IMR-90 (cell line): ENCODE data around the gene HECTD1. TPM values are rescaled to one million over a fixed set of nuclear protein-coding genes. Genes with fewer than 3 reads are reported as not detected.
"Not testable (repeated sequence)": the region's sequence is repeated elsewhere in the genome, so short reads cannot be mapped to it uniquely, and the experiment has no call there.

Experiments
- ATAC-seq: fragments of 200-7000 bp; cut with Tn5 transposase; 2 replicates; pipeline ENCODE4 v1.9.1; 2020; ENCODE audit warnings: low read depth, mild to moderate bottlenecking, moderate library complexity
- BruUV-seq: library from RNA; stranded (reverse); fragments of 400-500 nt; replicated peaks from 2 replicates; lab custom pipeline; 2021; lab: Mats Ljungman, UMichigan
- CTCF ChIA-PET: fragments of 300-600 bp; formaldehyde crosslinking; extraction: SDS; loops from one replicate; lab custom pipeline; 2021; ENCODE audit warnings: antibody characterized with exemption; lab: Yijun Ruan, JAX
- POLR2A ChIA-PET: fragments of 300-600 bp; sonication (Branson Sonifier 250); formaldehyde crosslinking; loops from one replicate; lab custom pipeline; 2022; ENCODE audit warnings: antibody characterized with exemption; ENCODE audit not compliant: unreplicated experiment; lab: Charles Lee
- DNase-seq: peaks from one replicate; pipeline ENCODE4 v3.0.0; 2013
- H2AFZ ChIP-seq: replicated peaks from 2 replicates; pipeline ENCODE3; 2013; ENCODE audit warnings: low read length, mild to moderate bottlenecking; ENCODE audit not compliant: poor library complexity
- H2AK5ac ChIP-seq: 2 replicates; pipeline ENCODE4 v1.6.1; 2013; ENCODE audit warnings: low read depth, low read length, inconsistent platforms
- H2AK9ac ChIP-seq: replicated peaks from 2 replicates; pipeline ENCODE3; 2013; ENCODE audit warnings: mild to moderate bottlenecking, low read depth, low read length, moderate library complexity; ENCODE audit not compliant: poor library complexity
- H2BK120ac ChIP-seq: 2 replicates; pipeline ENCODE4 v1.6.1; 2013; ENCODE audit warnings: low read depth, low read length, inconsistent platforms
- H2BK15ac ChIP-seq: 3 replicates; pipeline ENCODE4 v1.6.1; 2013; ENCODE audit warnings: low read depth, low read length, inconsistent platforms
- H2BK20ac ChIP-seq: 2 replicates; pipeline ENCODE4 v1.6.1; 2013; ENCODE audit warnings: low read depth, mild to moderate bottlenecking, inconsistent platforms, low read length, moderate library complexity
- H2BK5ac ChIP-seq: 2 replicates; pipeline ENCODE4 v1.6.1; 2013; ENCODE audit warnings: mild to moderate bottlenecking, low read depth, low read length, inconsistent platforms; ENCODE audit not compliant: poor library complexity, severe bottlenecking
- H3K14ac ChIP-seq: replicated peaks from 2 replicates; pipeline ENCODE4 v1.6.1; 2013; ENCODE audit warnings: low read depth, low read length, inconsistent platforms
- H3K18ac ChIP-seq: 2 replicates; pipeline ENCODE4 v1.6.1; 2013; ENCODE audit warnings: low read depth, low read length, control low read depth
- H3K23ac ChIP-seq: 2 replicates; pipeline ENCODE4 v1.6.1; 2013; ENCODE audit warnings: low read depth, low read length, inconsistent platforms
- H3K27ac ChIP-seq: 2 replicates; pipeline ENCODE4 v1.5.1; 2013; ENCODE audit warnings: mild to moderate bottlenecking, control low read depth, low read length; ENCODE audit not compliant: insufficient read depth
- H3K27me3 ChIP-seq: 2 replicates; pipeline ENCODE4 v1.6.1; 2013; ENCODE audit warnings: low read length; ENCODE audit not compliant: control insufficient read depth, insufficient read depth
- H3K36me3 ChIP-seq: 2 replicates; pipeline ENCODE4 v1.6.1; 2013; ENCODE audit warnings: low read length, mixed read lengths; ENCODE audit not compliant: control insufficient read depth, insufficient read depth
- H3K4ac ChIP-seq: 2 replicates; pipeline ENCODE4 v1.6.1; 2013; ENCODE audit warnings: low read depth, low read length, inconsistent platforms
- H3K4me1 ChIP-seq: 2 replicates; pipeline ENCODE4 v1.6.1; 2013; ENCODE audit warnings: low read length, mixed read lengths; ENCODE audit not compliant: control insufficient read depth, insufficient read depth
- H3K4me2 ChIP-seq: 2 replicates; pipeline ENCODE4 v1.6.1; 2013; ENCODE audit warnings: low read depth, mild to moderate bottlenecking, control low read depth, low read length, moderate library complexity
- H3K4me3 ChIP-seq: 2 replicates; pipeline ENCODE4 v1.5.1; 2013; ENCODE audit warnings: low read depth, mild to moderate bottlenecking, control low read depth, low read length, moderate library complexity; ENCODE audit not compliant: insufficient read depth
- H3K56ac ChIP-seq: 2 replicates; pipeline ENCODE4 v1.6.1; 2013; ENCODE audit warnings: low read length, inconsistent platforms; ENCODE audit not compliant: insufficient read depth; ENCODE audit errors: extremely low read depth
- H3K79me1 ChIP-seq, 2 experiments: 2 replicates each; pipeline ENCODE4 v1.6.1; 2013; ENCODE audit warnings: low read length in 2 of 2, inconsistent platforms in 1 of 2, low read depth in 1 of 2
- H3K9ac ChIP-seq: 2 replicates; pipeline ENCODE4 v1.6.1; 2013; ENCODE audit warnings: low read depth, low read length, control low read depth
- H3K9me1 ChIP-seq: 2 replicates; pipeline ENCODE4 v1.6.1; 2013; ENCODE audit warnings: low read length, inconsistent platforms; ENCODE audit not compliant: insufficient read depth
- H3K9me3 ChIP-seq: 2 replicates; pipeline ENCODE4 v1.6.1; 2013; ENCODE audit warnings: low read length; ENCODE audit not compliant: control insufficient read depth, insufficient read depth
- H4K20me1 ChIP-seq: 2 replicates; pipeline ENCODE4 v1.6.1; 2013; ENCODE audit warnings: low read length, inconsistent platforms; ENCODE audit not compliant: insufficient read depth
- H4K5ac ChIP-seq: 2 replicates; pipeline ENCODE4 v1.6.1; 2013; ENCODE audit warnings: mild to moderate bottlenecking, low read depth, low read length, control low read depth
- H4K8ac ChIP-seq, 2 experiments: 2 replicates each; pipeline ENCODE4 v1.6.1; 2013; ENCODE audit warnings: low read depth in 2 of 2, low read length in 2 of 2, control low read depth in 1 of 2, inconsistent platforms in 1 of 2
- H4K91ac ChIP-seq: 2 replicates; pipeline ENCODE4 v1.6.1; 2013; ENCODE audit warnings: low read depth, low read length, inconsistent platforms; ENCODE audit not compliant: insufficient read depth
- WGBS, 2 experiments: methylation state at CpG; one replicate each; pipeline versions ENCODE4 v1.1.5 to v1.1.7; 2013; ENCODE audit warnings: missing lambda C conversion rate in 2 of 2; ENCODE audit not compliant: insufficient read length in 1 of 2; ENCODE audit errors: extremely low coverage in 2 of 2; 5-methylcytosine and 5-hydroxymethylcytosine counted together
- dilution Hi-C: fragments of 300-500 bp; cut with HindIII; formaldehyde crosslinking; loops from one replicate; pipeline ENCODE4 v1.14.3; 2018; ENCODE audit warnings: low sequenced_read_pairs; ENCODE audit not compliant: unreplicated experiment
- in situ Hi-C: fragments of 300-500 bp; cut with MboI; formaldehyde crosslinking; loops from 3 replicates; pipeline ENCODE4 v1.14.3; 2019; ENCODE audit warnings: low sequenced_read_pairs, inconsistent platforms, mixed read lengths
- intact Hi-C: fragments of 100-400 bp; cut with micrococcal nuclease; formaldehyde crosslinking; loops from 2 replicates; pipeline ENCODE4 v1.10.0; 2022
- polyA plus RNA-seq, 3 experiments: library from polyadenylated mRNA; depleted of rRNA; stranded (reverse); fragments of >200 nt; gene quantifications; 2 replicates each; pipeline ENCODE4 v1.2.3, GENCODE V29; 2012; ENCODE audit warnings: low replicate concordance in 1 of 3
- total RNA-seq: library from RNA; depleted of rRNA; stranded (reverse); fragments of >200 nt; gene quantifications from 2 replicates; pipeline ENCODE4 v1.2.3, GENCODE V29; 2012

The HECTD1 gene
- total and polyA plus RNA-seq, 2 of the 4 experiments (the other 2 are of a cell fraction): 48.5 to 228 TPM

GRCh38 chr14:31242161-31242940, 34.8 kb upstream of the HECTD1 start:
- H3K23ac ChIP-seq, intact Hi-C loops, H2BK5ac ChIP-seq, BruUV-seq, H3K79me1 ChIP-seq, dilution Hi-C loops, H3K27me3 ChIP-seq, POLR2A ChIA-PET, CTCF ChIA-PET, H3K9me3 ChIP-seq, H3K4me1 ChIP-seq, in situ Hi-C loops, H3K36me3 ChIP-seq, H3K9ac ChIP-seq, H4K20me1 ChIP-seq, H3K4me3 ChIP-seq, H3K9me1 ChIP-seq, H3K27ac ChIP-seq, H2AK9ac ChIP-seq, H3K56ac ChIP-seq, H2AFZ ChIP-seq: not testable (repeated sequence)
- H3K14ac ChIP-seq: peak overlapping the region; percentile 26; the same call in 1 of the 2 replicates
- 0 out of 2 replicates have a peak overlapping the region, but pooled peaks have one; percentile 50 for H2AK5ac ChIP-seq
- H2BK120ac ChIP-seq: peak overlapping the region; percentile 1; the same call in 1 of the 2 replicates
- ATAC-seq (peak; percentile 89), DNase-seq (peak; percentile 79)
- peak overlapping the region; percentile 85 for H4K5ac ChIP-seq
- peak overlapping the region; percentile 82; the same call in 1 of the 2 replicates for H3K18ac ChIP-seq
- H4K8ac ChIP-seq: peak overlapping the region in 1 of 2 experiments; percentile 48; a peak in 3 of 4 replicates
- H3K4ac ChIP-seq: peak overlapping the region; percentile 3; the same call in 1 of the 2 replicates
- peak overlapping the region; percentile 22; the same call in 1 of the 3 replicates for H2BK15ac ChIP-seq
- peak overlapping the region; percentile 70 for H3K4me2 ChIP-seq
- H4K91ac ChIP-seq: peak overlapping the region; percentile 20; the same call in 1 of the 2 replicates
- H2BK20ac ChIP-seq: peak overlapping the region; percentile 39; the same call in 1 of the 2 replicates
- 90% methylated on average over 2 of the region's 10 CpGs; no CpG with 5 or more reads in 1 of the 2 experiments for WGBS, 2 experiments
